ENCODE data around the gene PLD3.

PLD3 gene

DNA sequence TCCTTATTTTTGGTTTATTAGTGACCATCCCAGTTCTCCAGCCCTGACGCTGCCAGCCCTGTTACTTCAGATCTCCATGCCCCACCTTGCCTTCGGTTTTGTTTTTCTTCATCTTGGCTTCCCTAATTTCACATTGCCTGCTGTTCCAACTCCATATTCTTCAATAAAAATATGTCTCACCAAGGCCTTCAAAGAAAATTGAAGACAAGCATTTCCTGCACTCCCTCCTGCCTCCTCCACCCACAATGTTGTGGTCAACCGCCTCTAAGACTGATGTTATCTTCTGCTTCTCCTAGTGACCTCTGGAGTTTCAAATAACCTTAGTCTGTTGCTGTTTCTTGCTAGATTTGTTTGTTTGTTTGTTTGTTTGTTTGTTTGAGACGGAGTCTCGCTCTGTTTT lies 14.6 kb downstream of the PLD3 start:
- H3K4ac ChIP-seq (ENCODE audit: low read length), result no peak overlapping the region
- H2BK12ac ChIP-seq (ENCODE audit: low read length), result no peak overlapping the region
- WGBS, 2 donors (ENCODE audit: extremely low coverage in 2 of 2, insufficient read length in 2 of 2, insufficient replicate concordance in 1 of 2), result no CpG with 5 or more reads among the region's 5 CpGs
- no peak overlapping the region for H2BK5ac ChIP-seq (ENCODE audit: low read length)
- H3K27me3 ChIP-seq (ENCODE audit: control insufficient read depth in 3 of 3, insufficient read depth in 3 of 3, low read depth in 1 of 3, low read length in 3 of 3), result no peaks in the 10 kb centered on the region
- no peak overlapping the region for H3K14ac ChIP-seq (ENCODE audit: low read length)
- no peak for DNase-seq (ENCODE audit: low spot score)
- no peak overlapping the region for H3K4me3 ChIP-seq (ENCODE audit: low read length in 2 of 2)
- H2AFZ ChIP-seq (ENCODE audit: low read length), result no peak overlapping the region
- H3K79me1 ChIP-seq (ENCODE audit: low read depth, low read length), result no peaks in the 10 kb centered on the region
- no peak overlapping the region for H4K91ac ChIP-seq (ENCODE audit: low read depth, low read length, poor library complexity)
- no peak overlapping the region for H2BK15ac ChIP-seq (ENCODE audit: low read length)
- peaks cover 12 to 16% of the 10 kb centered on the region in 2 donors for H3K4me1 ChIP-seq (ENCODE audit: control insufficient read depth in 2 of 2, insufficient read depth in 1 of 2, low read depth in 1 of 2, low read length in 2 of 2)
- no peak overlapping the region for H3K27ac ChIP-seq (replicated peaks; ENCODE audit: low read length)
- H3K9me3 ChIP-seq (replicated peaks in 1 of 2; ENCODE audit: control insufficient read depth in 2 of 2, insufficient read depth in 1 of 2, low read depth in 1 of 2, low read length in 2 of 2), result no peaks in the 10 kb centered on the region
- peaks cover 7 to 10% of the 10 kb centered on the region in 2 donors for H3K36me3 ChIP-seq (replicated peaks in 1 of 2; ENCODE audit: control insufficient read depth in 2 of 2, insufficient read depth in 2 of 2, low read length in 2 of 2)
- H2BK120ac ChIP-seq (ENCODE audit: low read depth, low read length), result no peak overlapping the region
- H3K23ac ChIP-seq (ENCODE audit: low read depth, low read length, poor library complexity), result no peak overlapping the region
- no peak overlapping the region for H3K4me2 ChIP-seq (ENCODE audit: insufficient read depth, low read length, poor library complexity, severe bottlenecking)
- no peak overlapping the region for H3K18ac ChIP-seq (ENCODE audit: low read length)
- no peak overlapping the region for H3K9ac ChIP-seq (ENCODE audit: low read depth, low read length, poor library complexity)
- H4K8ac ChIP-seq (ENCODE audit: low read depth, low read length), result no peak overlapping the region
- H2AK5ac ChIP-seq (ENCODE audit: low read depth, low read length), result no peak overlapping the region

GRCh38 chr19:40365010-40365409 lies 16.5 kb downstream of the PLD3 start:
- H3K14ac ChIP-seq (ENCODE audit: low read length), result no peak overlapping the region
- H3K36me3 ChIP-seq (replicated peaks in 1 of 2; ENCODE audit: control insufficient read depth in 2 of 2, insufficient read depth in 2 of 2, low read length in 2 of 2), result peaks cover 13 to 30% of the 10 kb centered on the region in 2 donors
- peak overlapping the region; percentile 53 for H3K4ac ChIP-seq (ENCODE audit: low read length)
- peak overlapping the region; percentile 57 for H3K18ac ChIP-seq (ENCODE audit: low read length)
- no peak overlapping the region for H3K9ac ChIP-seq (ENCODE audit: low read depth, low read length, poor library complexity)
- no peak overlapping the region for H4K91ac ChIP-seq (ENCODE audit: low read depth, low read length, poor library complexity)
- no peak overlapping the region for H2AK5ac ChIP-seq (ENCODE audit: low read depth, low read length)
- H3K23ac ChIP-seq (ENCODE audit: low read depth, low read length, poor library complexity), result no peak overlapping the region
- no peaks in the 10 kb centered on the region for H3K9me3 ChIP-seq (replicated peaks in 1 of 2; ENCODE audit: control insufficient read depth in 2 of 2, insufficient read depth in 1 of 2, low read depth in 1 of 2, low read length in 2 of 2)
- H4K8ac ChIP-seq (ENCODE audit: low read depth, low read length), result no peak overlapping the region
- H3K4me3 ChIP-seq (ENCODE audit: low read length in 2 of 2), result peak overlapping the region in 1 of 2 donors; percentile 73
- no CpG with 5 or more reads among the region's 3 CpGs for WGBS, 2 donors (ENCODE audit: extremely low coverage in 2 of 2, insufficient read length in 2 of 2, insufficient replicate concordance in 1 of 2)
- no peak overlapping the region for H3K27ac ChIP-seq (replicated peaks; ENCODE audit: low read length)
- no peaks in the 10 kb centered on the region for H3K27me3 ChIP-seq (ENCODE audit: control insufficient read depth in 3 of 3, insufficient read depth in 3 of 3, low read depth in 1 of 3, low read length in 3 of 3)
- peak overlapping the region; percentile 87 for H2AFZ ChIP-seq (ENCODE audit: low read length)
- H3K4me1 ChIP-seq (ENCODE audit: control insufficient read depth in 2 of 2, insufficient read depth in 1 of 2, low read depth in 1 of 2, low read length in 2 of 2), result peaks cover 12 to 16% of the 10 kb centered on the region in 2 donors
- no peak overlapping the region for H3K4me2 ChIP-seq (ENCODE audit: insufficient read depth, low read length, poor library complexity, severe bottlenecking)
- H2BK120ac ChIP-seq (ENCODE audit: low read depth, low read length), result no peak overlapping the region
- H3K79me1 ChIP-seq (ENCODE audit: low read depth, low read length), result no peaks in the 10 kb centered on the region
- no peak overlapping the region for H2BK5ac ChIP-seq (ENCODE audit: low read length)
- H2BK15ac ChIP-seq (ENCODE audit: low read length), result no peak overlapping the region
- no peak overlapping the region for H2BK12ac ChIP-seq (ENCODE audit: low read length)
- no peak for DNase-seq (ENCODE audit: low spot score)

- DNase-seq (ENCODE audit: low spot score), result peak; percentile 87
- H2BK120ac ChIP-seq (ENCODE audit: low read depth, low read length), result no peak overlapping the region
- peak overlapping the region; percentile 83 for H3K4me2 ChIP-seq (ENCODE audit: insufficient read depth, low read length, poor library complexity, severe bottlenecking)
- H3K4me3 ChIP-seq (ENCODE audit: low read length in 2 of 2), result peak overlapping the region; percentile 73 to 84
- H4K8ac ChIP-seq (ENCODE audit: low read depth, low read length), result no peak overlapping the region
- H3K9me3 ChIP-seq (replicated peaks in 1 of 2; ENCODE audit: control insufficient read depth in 2 of 2, insufficient read depth in 1 of 2, low read depth in 1 of 2, low read length in 2 of 2), result no peaks in the 10 kb centered on the region
- H2BK12ac ChIP-seq (ENCODE audit: low read length), result peak overlapping the region; percentile 63
- peak overlapping the region; percentile 87 for H2AFZ ChIP-seq (ENCODE audit: low read length)
- H4K91ac ChIP-seq (ENCODE audit: low read depth, low read length, poor library complexity), result no peak overlapping the region
- no CpG with 5 or more reads among the region's 28 CpGs for WGBS, 2 donors (ENCODE audit: extremely low coverage in 2 of 2, insufficient read length in 2 of 2, insufficient replicate concordance in 1 of 2)
- H2BK15ac ChIP-seq (ENCODE audit: low read length), result peak overlapping the region; percentile 99
- peak overlapping the region; percentile 83 for H3K18ac ChIP-seq (ENCODE audit: low read length)
- H2BK5ac ChIP-seq (ENCODE audit: low read length), result peak overlapping the region; percentile 93
- H3K23ac ChIP-seq (ENCODE audit: low read depth, low read length, poor library complexity), result peak overlapping the region; percentile 96
- no peak overlapping the region for H3K4ac ChIP-seq (ENCODE audit: low read length)
- H3K27ac ChIP-seq (replicated peaks; ENCODE audit: low read length), result peak overlapping the region; percentile 72
- no peaks in the 10 kb centered on the region for H3K79me1 ChIP-seq (ENCODE audit: low read depth, low read length)
- peaks cover 19 to 36% of the 10 kb centered on the region in 2 donors for H3K36me3 ChIP-seq (replicated peaks in 1 of 2; ENCODE audit: control insufficient read depth in 2 of 2, insufficient read depth in 2 of 2, low read length in 2 of 2)
- no peaks in the 10 kb centered on the region for H3K27me3 ChIP-seq (ENCODE audit: control insufficient read depth in 3 of 3, insufficient read depth in 3 of 3, low read depth in 1 of 3, low read length in 3 of 3)
- H3K14ac ChIP-seq (ENCODE audit: low read length), result no peak overlapping the region
- peak overlapping the region; percentile 99 for H2AK5ac ChIP-seq (ENCODE audit: low read depth, low read length)
- peaks cover 12 to 16% of the 10 kb centered on the region in 2 donors for H3K4me1 ChIP-seq (ENCODE audit: control insufficient read depth in 2 of 2, insufficient read depth in 1 of 2, low read depth in 1 of 2, low read length in 2 of 2)
- H3K9ac ChIP-seq (ENCODE audit: low read depth, low read length, poor library complexity), result peak overlapping the region; percentile 94
Measured at GRCh38 chr19:40365613-40366401, 17.3 kb downstream of the PLD3 start.

GRCh38 chr19:40366697-40367561 lies 18.4 kb downstream of the PLD3 start:
- DNase-seq (ENCODE audit: low spot score), result peak; percentile 58
- H2AK5ac ChIP-seq (ENCODE audit: low read depth, low read length), result peak overlapping the region; percentile 99
- no peak overlapping the region for H3K4ac ChIP-seq (ENCODE audit: low read length)
- H2BK120ac ChIP-seq (ENCODE audit: low read depth, low read length), result no peak overlapping the region
- no peak overlapping the region for H2BK5ac ChIP-seq (ENCODE audit: low read length)
- H3K18ac ChIP-seq (ENCODE audit: low read length), result peak overlapping the region; percentile 81
- peak overlapping the region; percentile 39 for H3K23ac ChIP-seq (ENCODE audit: low read depth, low read length, poor library complexity)
- no peaks in the 10 kb centered on the region for H3K27me3 ChIP-seq (ENCODE audit: control insufficient read depth in 3 of 3, insufficient read depth in 3 of 3, low read depth in 1 of 3, low read length in 3 of 3)
- peak overlapping the region; percentile 70 for H3K9ac ChIP-seq (ENCODE audit: low read depth, low read length, poor library complexity)
- peak overlapping the region; percentile 72 for H3K27ac ChIP-seq (replicated peaks; ENCODE audit: low read length)
- H2BK15ac ChIP-seq (ENCODE audit: low read length), result peak overlapping the region; percentile 99
- H2BK12ac ChIP-seq (ENCODE audit: low read length), result no peak overlapping the region
- peaks cover 28 to 47% of the 10 kb centered on the region in 2 donors for H3K36me3 ChIP-seq (replicated peaks in 1 of 2; ENCODE audit: control insufficient read depth in 2 of 2, insufficient read depth in 2 of 2, low read length in 2 of 2)
- H4K8ac ChIP-seq (ENCODE audit: low read depth, low read length), result no peak overlapping the region
- H2AFZ ChIP-seq (ENCODE audit: low read length), result peak overlapping the region; percentile 68
- no peak overlapping the region for H4K91ac ChIP-seq (ENCODE audit: low read depth, low read length, poor library complexity)
- no CpG with 5 or more reads among the region's 27 CpGs for WGBS, 2 donors (ENCODE audit: extremely low coverage in 2 of 2, insufficient read length in 2 of 2, insufficient replicate concordance in 1 of 2)
- peaks cover 12 to 16% of the 10 kb centered on the region in 2 donors for H3K4me1 ChIP-seq (ENCODE audit: control insufficient read depth in 2 of 2, insufficient read depth in 1 of 2, low read depth in 1 of 2, low read length in 2 of 2)
- peak overlapping the region; percentile 63 for H3K14ac ChIP-seq (ENCODE audit: low read length)
- H3K4me2 ChIP-seq (ENCODE audit: insufficient read depth, low read length, poor library complexity, severe bottlenecking), result peak overlapping the region; percentile 83
- H3K79me1 ChIP-seq (ENCODE audit: low read depth, low read length), result peaks cover 2% of the 10 kb centered on the region
- peak overlapping the region; percentile 73 to 84 for H3K4me3 ChIP-seq (ENCODE audit: low read length in 2 of 2)
- no peaks in the 10 kb centered on the region for H3K9me3 ChIP-seq (replicated peaks in 1 of 2; ENCODE audit: control insufficient read depth in 2 of 2, insufficient read depth in 1 of 2, low read depth in 1 of 2, low read length in 2 of 2)
